ENCODE measurements around the gene ADGRB3.
"Not testable (repeated sequence)": the region's sequence is repeated elsewhere in the genome, so short reads cannot be mapped to it uniquely, and the experiment has no call there.

ADGRB3 gene

GRCh38 chr6:69288198-69288597 is 653.1 kb downstream of the ADGRB3 start:
- not testable (repeated sequence) for DNase-seq (ENCODE audit: low spot score in 2 of 2); ATAC-seq; H3K36me3 Mint-ChIP-seq; H3K9me3 Mint-ChIP-seq; H3K27ac Mint-ChIP-seq; H3K4me3 Mint-ChIP-seq; H3K4me1 Mint-ChIP-seq

GRCh38 chr6:69289689-69290495 is 654.8 kb downstream of the ADGRB3 start:
- no peak overlapping the region for H3K27ac Mint-ChIP-seq
- H3K36me3 Mint-ChIP-seq = no peaks in the 10 kb centered on the region
- DNase-seq (ENCODE audit: low spot score in 2 of 2) = no peak

GRCh38 chr6:69293471-69293870 is 658.4 kb downstream of the ADGRB3 start:
- no peak for ATAC-seq
- peaks cover 2% of the 10 kb centered on the region for H3K9me3 Mint-ChIP-seq
- DNase-seq (ENCODE audit: low spot score in 2 of 2) = no peak
- no peaks in the 10 kb centered on the region for H3K4me1 Mint-ChIP-seq
- H3K36me3 Mint-ChIP-seq = no peaks in the 10 kb centered on the region
- no peak overlapping the region for H3K4me3 Mint-ChIP-seq
- no peak overlapping the region for H3K27ac Mint-ChIP-seq

More at GRCh38 chr6:69289689-69290495, 654.8 kb downstream of the ADGRB3 start:
- no peaks in the 10 kb centered on the region for H3K4me1 Mint-ChIP-seq
- no peak overlapping the region for H3K4me3 Mint-ChIP-seq
- peaks cover 6% of the 10 kb centered on the region for H3K9me3 Mint-ChIP-seq
- ATAC-seq = no peak

GRCh38 chr6:69294407-69294806 is 659.3 kb downstream of the ADGRB3 start:
- no peak for ATAC-seq

GRCh38 chr6:69294862-69295261 is 659.8 kb downstream of the ADGRB3 start:
- H3K4me3 Mint-ChIP-seq = no peak overlapping the region
- H3K36me3 Mint-ChIP-seq = no peaks in the 10 kb centered on the region
- ATAC-seq = no peak
- H3K4me1 Mint-ChIP-seq = no peaks in the 10 kb centered on the region
- no peak overlapping the region for H3K27ac Mint-ChIP-seq
- DNase-seq (ENCODE audit: low spot score in 2 of 2) = no peak
- peaks cover 2% of the 10 kb centered on the region for H3K9me3 Mint-ChIP-seq

More at GRCh38 chr6:69294407-69294806, 659.3 kb downstream of the ADGRB3 start:
- Mint-ChIP-seq H3K4me1 (no peaks in the 10 kb centered on the region), H3K27ac (no peak overlapping the region), H3K36me3 (no peaks in the 10 kb centered on the region), H3K4me3 (no peak overlapping the region), H3K9me3 (peaks cover 2% of the 10 kb centered on the region)
- no peak for DNase-seq (ENCODE audit: low spot score in 2 of 2)

GRCh38 chr6:69303382-69303781 is 668.3 kb downstream of the ADGRB3 start:
- H3K9me3 Mint-ChIP-seq = peaks cover 16% of the 10 kb centered on the region
- no peak overlapping the region for H3K4me3 Mint-ChIP-seq
- no peaks in the 10 kb centered on the region for H3K36me3 Mint-ChIP-seq
- H3K4me1 Mint-ChIP-seq = no peaks in the 10 kb centered on the region
- DNase-seq (ENCODE audit: low spot score in 2 of 2) = no peak
- H3K27ac Mint-ChIP-seq = no peak overlapping the region
- no peak for ATAC-seq

- ATAC-seq = no peak
- Mint-ChIP-seq H3K9me3 (peaks cover 17% of the 10 kb centered on the region), H3K27ac (no peak overlapping the region), H3K4me3 (no peak overlapping the region), H3K36me3 (no peaks in the 10 kb centered on the region), H3K4me1 (no peaks in the 10 kb centered on the region)
- DNase-seq (ENCODE audit: low spot score in 2 of 2) = no peak
These were observed 670.4 kb downstream of the ADGRB3 start for GRCh38 chr6:69305456-69305855.

- Mint-ChIP-seq H3K9me3 (peaks cover 14% of the 10 kb centered on the region), H3K36me3 (no peaks in the 10 kb centered on the region)
These were observed 673.5 kb downstream of the ADGRB3 start for GRCh38 chr6:69308584-69308983.

GRCh38 chr6:69311888-69312287 is 676.8 kb downstream of the ADGRB3 start:
- ATAC-seq = no peak
- DNase-seq (ENCODE audit: low spot score in 2 of 2) = no peak
- H3K36me3 Mint-ChIP-seq = no peaks in the 10 kb centered on the region
- no peak overlapping the region for H3K4me3 Mint-ChIP-seq
- H3K27ac Mint-ChIP-seq = no peak overlapping the region
- H3K4me1 Mint-ChIP-seq = no peaks in the 10 kb centered on the region
- H3K9me3 Mint-ChIP-seq = peaks cover 17% of the 10 kb centered on the region

More at GRCh38 chr6:69308584-69308983, 673.5 kb downstream of the ADGRB3 start:
- Mint-ChIP-seq H3K27ac (no peak overlapping the region), H3K4me3 (no peak overlapping the region), H3K4me1 (no peaks in the 10 kb centered on the region)
- ATAC-seq (no peak), DNase-seq (ENCODE audit: low spot score in 2 of 2) (no peak)

- no peak for ATAC-seq
- no peak overlapping the region for H3K27ac Mint-ChIP-seq
- no peaks in the 10 kb centered on the region for H3K4me1 Mint-ChIP-seq
- H3K4me3 Mint-ChIP-seq = no peak overlapping the region
- H3K36me3 Mint-ChIP-seq = no peaks in the 10 kb centered on the region
- no peak for DNase-seq (ENCODE audit: low spot score in 2 of 2)
- H3K9me3 Mint-ChIP-seq = peaks cover 13% of the 10 kb centered on the region
These were observed 678.9 kb downstream of the ADGRB3 start for GRCh38 chr6:69314001-69314400.

GRCh38 chr6:69314531-69314930 is 679.4 kb downstream of the ADGRB3 start:
- Mint-ChIP-seq H3K27ac (no peak overlapping the region), H3K4me1 (no peaks in the 10 kb centered on the region), H3K4me3 (no peak overlapping the region), H3K9me3 (peaks cover 13% of the 10 kb centered on the region), H3K36me3 (no peaks in the 10 kb centered on the region)
- DNase-seq (ENCODE audit: low spot score in 2 of 2) (no peak), ATAC-seq (no peak)

GRCh38 chr6:69331886-69332285 is 696.8 kb downstream of the ADGRB3 start:
- no peak for ATAC-seq
- no peaks in the 10 kb centered on the region for H3K4me1 Mint-ChIP-seq

GRCh38 chr6:69337311-69337710 is 702.2 kb downstream of the ADGRB3 start:
- no peak overlapping the region for H3K27ac Mint-ChIP-seq
- ATAC-seq (no peak), DNase-seq (ENCODE audit: low spot score in 2 of 2) (no peak)
- H3K4me3 Mint-ChIP-seq = no peak overlapping the region
- no peaks in the 10 kb centered on the region for H3K9me3 Mint-ChIP-seq
- H3K4me1 Mint-ChIP-seq = no peaks in the 10 kb centered on the region
- H3K36me3 Mint-ChIP-seq = no peaks in the 10 kb centered on the region

More at GRCh38 chr6:69331886-69332285, 696.8 kb downstream of the ADGRB3 start:
- DNase-seq (ENCODE audit: low spot score in 2 of 2) = no peak
- Mint-ChIP-seq H3K4me3 (no peak overlapping the region), H3K36me3 (no peaks in the 10 kb centered on the region), H3K27ac (no peak overlapping the region), H3K9me3 (no peaks in the 10 kb centered on the region)

- H3K9me3 Mint-ChIP-seq = no peaks in the 10 kb centered on the region
- DNase-seq (ENCODE audit: low spot score in 2 of 2) (no peak), ATAC-seq (no peak)
- H3K27ac Mint-ChIP-seq = no peak overlapping the region
- H3K4me1 Mint-ChIP-seq = no peaks in the 10 kb centered on the region
- H3K4me3 Mint-ChIP-seq = no peak overlapping the region
- no peaks in the 10 kb centered on the region for H3K36me3 Mint-ChIP-seq
These were observed 703.5 kb downstream of the ADGRB3 start for GRCh38 chr6:69338431-69339162.

- ATAC-seq = no peak
- H3K27ac Mint-ChIP-seq = no peak overlapping the region
- no peaks in the 10 kb centered on the region for H3K9me3 Mint-ChIP-seq
- H3K36me3 Mint-ChIP-seq = no peaks in the 10 kb centered on the region
- no peaks in the 10 kb centered on the region for H3K4me1 Mint-ChIP-seq
- no peak overlapping the region for H3K4me3 Mint-ChIP-seq
- DNase-seq (ENCODE audit: low spot score in 2 of 2) = no peak
These were observed 704.1 kb downstream of the ADGRB3 start for GRCh38 chr6:69339163-69339550.

GRCh38 chr6:69340196-69340595 is 705.1 kb downstream of the ADGRB3 start:
- H3K36me3 Mint-ChIP-seq = no peaks in the 10 kb centered on the region
- no peak overlapping the region for H3K27ac Mint-ChIP-seq
- H3K4me3 Mint-ChIP-seq = no peak overlapping the region
- DNase-seq (ENCODE audit: low spot score in 2 of 2) (no peak), ATAC-seq (no peak)
- no peaks in the 10 kb centered on the region for H3K4me1 Mint-ChIP-seq
- H3K9me3 Mint-ChIP-seq = peaks cover 2% of the 10 kb centered on the region

Data from stimulated activated effector memory CD8-positive, alpha-beta T cell treated with anti-CD3 and anti-CD28 coated beads, Interleukin-12 subunit alpha, Interleukin-12 subunit beta, amount 100 ng/mL, for 72 hours (primary cell).